SHP77 (cell line): ENCODE results near the gene ROPN1.
"Not testable (repeated sequence)": the region's sequence is repeated elsewhere in the genome, so short reads cannot be mapped to it uniquely, and the experiment has no call there.

Source experiments
- DNase-seq, 2 experiments: peaks; one replicate each; lab custom pipeline; 2025; lab: John Stamatoyannopoulos, UW

ROPN1 gene

GRCh38 chr3:123997543-123997942, 5.6 kb upstream of the ROPN1 start:
- DNase-seq = no peak

- no peak for DNase-seq
Measured at GRCh38 chr3:123993818-123994217, 1.9 kb upstream of the ROPN1 start.

DNA sequence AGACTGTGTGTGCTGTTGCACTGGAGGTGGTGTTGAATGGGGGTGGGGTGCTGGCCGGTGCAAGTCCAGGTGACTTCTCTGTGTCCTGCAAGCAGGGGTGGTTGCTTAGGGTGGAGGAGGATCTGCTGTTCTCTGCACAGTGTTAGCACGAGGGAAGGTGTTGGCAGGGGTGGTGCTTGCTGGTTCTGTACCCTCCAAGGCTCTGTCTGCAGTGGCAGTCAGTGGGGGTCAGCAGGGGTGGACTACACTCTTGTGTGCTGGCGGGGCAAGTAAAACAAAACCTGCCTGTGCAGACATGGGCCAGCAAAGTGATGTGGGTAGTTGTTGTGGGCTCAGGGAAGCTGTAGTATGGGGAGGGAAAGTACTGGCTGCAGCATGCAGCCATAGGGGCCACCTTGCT, 5.5 kb downstream of the ROPN1 start:
- no peak for DNase-seq

DNA sequence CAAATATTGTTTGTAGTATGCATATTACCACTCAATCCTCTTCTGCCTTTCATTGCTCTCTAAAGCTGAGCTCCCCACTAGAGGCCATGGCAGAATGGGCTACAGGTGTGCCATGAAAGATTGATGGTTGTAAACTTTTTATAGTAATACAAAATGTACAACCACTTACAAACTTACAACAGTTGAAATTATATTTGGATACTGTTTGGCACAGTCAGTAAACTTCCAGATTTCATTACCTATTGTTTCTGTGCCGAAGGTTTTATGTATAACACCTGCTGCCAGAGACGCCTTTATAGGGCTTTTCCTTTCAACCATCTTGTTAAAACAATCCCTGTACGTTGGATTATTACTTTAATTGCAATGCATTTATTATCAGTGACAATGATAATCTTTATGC, 7.0 kb downstream of the ROPN1 start:
- DNase-seq = no peak

- no peak for DNase-seq
Measured at GRCh38 chr3:123984350-123984749, 7.6 kb downstream of the ROPN1 start.

DNA sequence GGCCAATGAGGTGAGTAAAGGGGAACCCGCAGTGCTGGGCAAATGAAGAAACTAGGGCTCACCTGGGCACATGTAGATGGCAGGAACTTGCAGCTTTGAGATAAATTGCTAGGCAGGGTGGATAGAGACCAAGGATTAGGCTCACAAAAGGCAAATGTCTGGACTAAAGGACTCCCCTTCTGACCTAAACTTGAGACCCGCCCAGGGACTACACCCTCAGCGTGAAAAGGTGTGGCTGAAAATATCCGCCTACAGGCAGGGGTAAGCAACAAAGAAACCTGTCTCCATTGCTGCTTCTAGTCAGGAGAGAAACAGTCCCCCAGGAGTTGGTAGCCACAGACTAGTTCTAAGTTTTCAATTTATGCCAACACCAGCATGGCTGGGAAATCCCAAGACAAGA, 10.6 kb downstream of the ROPN1 start:
- not testable (repeated sequence) for DNase-seq

GRCh38 chr3:123980539-123980938, 11.4 kb downstream of the ROPN1 start:
- no peak for DNase-seq

DNA sequence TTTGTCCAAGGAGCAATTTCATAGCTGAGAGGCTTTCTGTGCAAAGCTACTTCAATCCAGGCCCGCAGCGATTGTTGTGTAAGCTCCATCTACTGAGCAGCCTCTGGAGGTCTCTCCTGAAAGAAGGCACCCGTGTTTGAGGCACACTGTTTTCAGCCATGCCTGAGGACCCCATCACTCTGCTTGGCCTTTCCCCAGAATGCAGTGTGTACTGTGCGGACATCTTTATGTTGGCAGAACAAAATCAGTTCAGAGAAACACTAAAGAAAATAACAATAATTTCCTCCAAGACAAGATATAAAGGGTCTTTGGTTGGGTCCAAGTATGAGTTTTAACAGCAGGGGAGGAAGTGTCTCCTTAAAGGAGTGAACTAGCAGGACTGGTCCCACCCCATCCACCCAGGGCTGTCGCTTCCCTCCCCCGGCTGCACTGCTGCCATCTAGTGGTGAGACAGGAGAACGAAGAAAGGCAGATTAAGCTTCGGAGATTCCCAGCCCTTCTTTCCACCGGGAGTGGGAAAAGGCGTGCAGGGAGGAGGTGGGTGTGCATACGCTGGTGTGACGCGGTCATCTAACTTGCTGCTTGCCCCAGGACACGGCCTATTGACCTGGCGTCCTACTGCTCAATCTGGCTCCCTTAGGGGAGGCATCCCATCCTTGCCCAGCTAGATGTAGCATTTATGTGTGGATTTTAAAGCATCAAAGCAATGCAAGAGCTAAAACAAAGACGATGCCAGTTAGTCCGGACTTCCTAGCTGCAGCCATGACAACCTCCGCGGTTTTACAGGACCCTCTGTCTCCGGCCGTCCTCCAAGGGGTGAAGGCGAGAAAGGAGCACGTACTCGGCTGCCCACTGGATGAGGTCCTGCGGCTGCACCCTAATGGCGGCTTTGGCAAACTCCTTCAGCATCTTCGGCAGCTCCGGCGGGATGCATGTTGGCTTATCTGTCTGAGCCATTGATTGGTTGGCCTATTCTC, 12.1 kb downstream of the ROPN1 start:
- DNase-seq = not testable (repeated sequence)

GRCh38 chr3:123976904-123977303, 15.0 kb downstream of the ROPN1 start:
- not testable (repeated sequence) for DNase-seq

GRCh38 chr3:123976181-123976898, 15.6 kb downstream of the ROPN1 start:
- not testable (repeated sequence) for DNase-seq

DNA sequence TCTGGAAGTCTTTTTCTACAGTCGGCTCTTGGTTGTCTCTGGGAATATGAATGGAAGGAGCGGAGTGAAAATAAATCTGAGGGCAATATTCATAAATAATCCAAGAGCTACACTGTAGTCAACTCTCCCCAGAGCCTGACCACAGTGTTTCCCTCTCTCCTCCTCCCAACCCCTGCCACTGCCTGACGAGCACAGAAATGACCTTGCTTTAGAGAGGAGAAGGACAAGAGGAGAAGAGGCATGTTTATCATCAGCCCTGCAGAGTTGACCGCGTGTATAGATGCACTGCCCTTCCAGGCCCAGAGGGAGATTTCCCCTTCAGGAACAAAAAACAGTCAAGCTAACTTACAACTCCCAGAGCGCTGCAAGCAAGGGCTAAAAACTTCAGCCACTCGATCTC, 16.9 kb downstream of the ROPN1 start:
- not testable (repeated sequence) for DNase-seq

GRCh38 chr3:123971406-123971805, 20.5 kb downstream of the ROPN1 start:
- no peak for DNase-seq

- not testable (repeated sequence) for DNase-seq
Measured at GRCh38 chr3:123967260-123967659, 24.7 kb downstream of the ROPN1 start.

GRCh38 chr3:123966799-123967198, 25.1 kb downstream of the ROPN1 start:
- not testable (repeated sequence) for DNase-seq

GRCh38 chr3:123964793-123965192, 27.1 kb downstream of the ROPN1 start:
- DNase-seq = not testable (repeated sequence)

DNA sequence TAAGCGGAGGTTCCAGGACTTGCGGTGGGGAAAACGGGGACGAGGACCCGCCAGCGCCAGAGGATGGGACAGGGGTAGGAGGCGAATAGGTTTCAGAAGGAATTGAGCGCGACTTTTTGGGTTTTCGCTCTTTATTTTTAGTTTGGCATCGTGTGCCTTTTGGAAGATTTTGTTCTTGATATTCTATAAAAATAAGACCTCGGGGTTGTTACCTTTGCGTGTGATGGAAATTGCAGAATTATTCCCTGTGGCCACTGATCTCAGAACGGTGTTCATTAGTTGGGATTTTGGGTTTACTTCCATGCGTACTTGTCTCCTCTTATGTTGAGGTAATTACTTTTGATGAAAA, 30.4 kb downstream of the ROPN1 start:
- no peak for DNase-seq

GRCh38 chr3:123960781-123961507, 31.0 kb downstream of the ROPN1 start, which contains the start of gene CCDC14:
TSS of gene CCDC14 (minus strand) at chr3:123961229. CDS start at chr3:123961173, 56 bp downstream.
- peak; percentile 95 to 97 for DNase-seq

- no peak for DNase-seq
Measured at GRCh38 chr3:123953735-123954134, 38.2 kb downstream of the ROPN1 start.

DNA sequence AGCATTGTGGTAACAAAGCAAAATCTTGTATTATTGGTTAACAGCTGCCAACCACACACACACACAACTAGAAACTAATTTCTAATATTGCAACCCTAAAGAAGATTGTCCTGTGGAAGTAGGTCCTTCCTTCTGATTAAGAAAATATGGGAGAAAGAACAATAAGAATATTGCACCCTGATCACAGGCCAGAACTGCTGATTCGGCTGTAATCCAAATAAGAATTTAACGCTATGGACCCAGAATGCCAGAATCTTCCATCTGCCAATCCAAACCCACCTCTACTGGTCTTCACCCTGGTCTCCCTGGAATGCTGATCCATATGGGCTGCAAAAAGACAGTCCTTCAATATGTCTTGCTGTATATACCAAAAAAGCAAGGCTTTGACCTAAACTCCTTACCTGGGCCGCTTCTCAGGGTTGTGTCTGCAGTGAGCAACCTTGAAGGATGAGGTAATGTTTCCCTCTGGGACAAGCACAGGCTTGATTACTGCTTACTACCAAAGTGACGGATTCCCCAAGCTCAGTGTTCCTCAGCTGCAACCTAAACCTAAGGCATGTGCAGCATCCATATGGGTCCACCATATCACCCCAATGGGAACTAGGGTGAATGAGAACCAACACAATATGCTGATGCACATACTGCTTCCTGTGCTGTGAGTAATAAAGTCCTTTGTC, 38.9 kb downstream of the ROPN1 start:
- DNase-seq = no peak

- DNase-seq = peak in 1 of 2 experiments; percentile 18
Measured at GRCh38 chr3:123951522-123952447, 40.1 kb downstream of the ROPN1 start.

GRCh38 chr3:123949641-123950040, 42.3 kb downstream of the ROPN1 start:
- no peak for DNase-seq
